HG03159 (cell line): ENCODE results near the gene GZMA.
"Not testable (repeated sequence)": the region's sequence is repeated elsewhere in the genome, so short reads cannot be mapped to it uniquely, and the experiment has no call there.

Source experiments
- ATAC-seq: cut with Tn5 transposase; IDR thresholded peaks from one replicate; pipeline ENCODE4 v1.9.1; 2021; ENCODE audit warnings: mild to moderate bottlenecking, moderate library complexity; ENCODE audit not compliant: unreplicated experiment

The GZMA gene

DNA sequence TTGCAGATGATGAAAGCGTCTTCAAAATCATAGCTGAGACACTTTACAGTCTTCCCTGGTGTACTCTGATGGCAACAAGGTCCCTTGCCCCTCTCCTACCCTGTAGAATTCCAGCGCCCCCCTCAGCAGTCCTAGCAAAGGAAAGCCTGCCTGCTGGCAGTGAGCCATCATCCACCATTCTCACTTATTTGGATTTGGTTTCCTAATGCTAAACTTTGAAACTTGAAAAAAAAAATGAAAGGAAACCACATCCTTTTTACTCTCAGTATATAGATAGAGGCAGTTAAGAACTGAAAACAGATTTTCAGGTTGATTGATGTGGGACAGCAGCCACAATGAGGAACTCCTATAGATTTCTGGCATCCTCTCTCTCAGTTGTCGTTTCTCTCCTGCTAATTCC is at the start of gene GZMA:
GZMA (plus strand) TSS at position 299 of the 400 bp plus-strand sequence; CDS start at position 336, 37 bp downstream.
- ATAC-seq, result no peak

DNA sequence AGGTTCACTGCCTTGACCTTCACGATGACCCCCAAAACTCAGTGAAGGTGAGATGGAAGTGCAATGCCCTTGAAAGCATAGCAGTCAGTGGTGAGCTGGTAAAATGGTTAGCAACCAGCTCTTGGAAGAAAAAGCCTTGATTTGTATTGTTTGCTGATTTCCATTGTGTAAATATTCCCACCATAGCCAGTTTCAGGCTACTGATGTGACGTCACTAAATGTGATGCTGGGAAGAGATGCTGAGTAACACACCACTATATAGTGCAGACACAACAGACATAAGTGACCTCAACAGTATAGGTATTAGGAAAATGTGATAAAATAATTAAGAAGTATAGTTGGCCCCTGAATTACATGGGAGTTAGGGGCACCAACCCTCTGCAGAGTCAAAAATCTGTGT is 47.3 kb upstream of the GZMA start:
- ATAC-seq, result no peak

DNA sequence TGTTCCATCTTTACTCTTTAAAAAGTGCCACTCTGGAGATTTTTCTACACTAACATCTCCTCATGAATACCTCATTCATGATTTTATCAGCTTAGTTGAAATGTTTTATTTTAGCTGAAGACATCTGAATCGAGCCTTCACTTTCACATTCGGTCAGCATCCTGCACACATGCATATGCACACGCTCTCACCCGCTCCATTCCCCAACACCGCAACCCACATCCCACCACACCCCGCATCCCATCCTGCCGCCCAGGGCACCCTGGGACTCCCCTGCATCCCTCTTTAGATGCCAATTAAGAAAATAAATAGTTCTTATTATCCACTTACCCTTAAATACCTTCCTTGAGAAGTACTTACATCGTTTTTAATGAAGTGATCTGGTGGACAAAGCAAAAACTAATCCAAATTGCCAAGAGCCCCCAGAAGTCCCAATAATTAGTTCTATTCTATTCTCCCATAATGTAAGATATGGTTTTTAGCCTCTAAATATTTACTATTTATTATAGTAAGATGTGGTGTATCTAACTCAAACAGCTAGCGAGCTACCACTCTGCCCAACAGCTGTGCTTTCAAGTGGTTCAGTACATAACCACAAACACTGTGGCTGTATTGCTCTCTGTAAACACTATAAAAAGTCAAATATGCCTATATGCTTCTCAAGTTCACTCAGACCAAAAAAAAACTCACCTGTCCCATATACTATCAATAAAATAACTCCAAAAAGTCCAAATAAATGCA is 40.2 kb upstream of the GZMA start:
- no peak for ATAC-seq

DNA sequence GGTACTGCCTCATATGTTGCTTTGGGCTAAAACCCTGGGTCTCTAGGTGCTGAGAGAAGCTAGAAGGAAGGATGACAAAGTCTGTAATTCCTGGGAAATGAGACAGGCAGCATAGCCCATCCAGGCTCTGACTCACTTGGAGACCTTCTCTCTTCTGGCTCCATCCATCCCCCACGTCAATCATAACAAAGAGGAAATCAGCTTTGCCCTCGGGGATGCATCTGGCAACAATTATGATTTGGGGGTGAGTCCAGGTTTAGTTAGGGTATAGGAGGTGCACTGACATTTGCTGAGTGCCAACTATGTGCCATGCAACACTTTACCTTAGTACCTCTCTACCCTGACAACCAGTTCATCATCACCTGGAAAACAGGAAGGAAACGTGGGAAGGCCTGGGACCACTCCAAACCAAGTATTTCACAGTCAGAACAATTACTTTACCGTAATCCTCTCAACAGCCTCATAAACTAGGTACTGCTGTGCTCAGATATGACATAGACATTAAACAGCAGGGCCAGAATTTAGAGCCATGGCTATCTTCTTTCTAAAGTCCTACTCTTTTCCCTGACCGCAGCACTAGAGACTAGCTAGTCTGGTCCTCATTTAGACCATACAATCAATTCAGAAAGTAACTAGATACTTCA is 39.1 kb upstream of the GZMA start:
- no peak for ATAC-seq

DNA sequence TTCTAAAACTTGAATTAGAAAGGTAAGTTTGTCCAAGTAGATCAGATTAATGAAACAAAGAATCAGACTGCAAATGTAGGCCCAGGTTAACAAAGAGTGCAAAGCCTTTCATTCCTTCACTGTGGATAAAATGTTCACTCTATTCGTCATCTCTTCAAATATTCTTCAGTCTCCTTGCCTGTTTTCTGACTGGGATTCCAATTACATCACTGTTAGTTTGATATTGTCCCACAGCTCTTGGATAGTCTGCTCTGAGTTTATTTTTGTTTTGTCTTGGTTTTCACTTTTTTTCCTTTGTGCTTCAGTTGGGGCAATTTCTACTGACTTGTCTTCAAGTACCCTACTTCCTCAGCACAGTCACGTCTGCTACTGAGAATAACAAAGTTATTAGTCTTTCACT is 38.5 kb upstream of the GZMA start:
- no peak for ATAC-seq

DNA sequence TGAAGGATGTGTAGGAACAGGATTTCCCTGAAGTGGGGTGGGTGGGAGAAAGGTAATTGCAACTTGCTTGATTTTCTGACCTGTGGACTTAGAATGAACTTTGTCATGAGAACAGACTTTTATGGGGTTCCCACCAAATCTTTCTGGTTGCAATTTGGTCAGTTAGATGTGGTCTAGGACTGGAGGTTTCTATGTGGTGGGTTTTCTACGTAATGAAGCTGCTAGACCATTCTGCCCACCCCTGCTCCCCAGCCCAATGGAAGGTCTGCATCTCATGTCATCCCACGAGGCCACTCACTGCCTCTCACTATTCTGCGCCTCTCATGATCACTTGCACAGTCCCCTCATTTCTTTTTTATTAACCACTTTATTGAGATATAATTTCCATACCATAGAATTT is 37.9 kb upstream of the GZMA start:
- ATAC-seq, result no peak

DNA sequence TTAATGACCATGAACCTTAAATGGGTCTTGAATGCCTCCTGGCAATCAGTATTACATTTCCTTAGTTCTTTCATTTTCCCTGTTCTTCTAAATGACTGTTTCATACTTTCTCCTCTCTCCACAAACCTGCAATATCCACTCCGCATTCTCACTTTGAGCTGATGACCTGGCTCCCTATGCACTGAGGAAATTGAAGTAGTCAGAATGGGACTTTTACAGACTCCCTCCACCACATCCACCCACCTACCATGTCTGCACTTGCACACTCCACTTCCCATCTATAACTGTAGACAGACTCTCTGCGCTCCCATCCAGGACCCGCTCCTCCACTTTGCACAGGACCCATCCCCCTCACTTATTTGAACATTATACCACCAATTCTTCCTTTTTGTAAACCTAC is 36.2 kb upstream of the GZMA start:
- ATAC-seq, result no peak

DNA sequence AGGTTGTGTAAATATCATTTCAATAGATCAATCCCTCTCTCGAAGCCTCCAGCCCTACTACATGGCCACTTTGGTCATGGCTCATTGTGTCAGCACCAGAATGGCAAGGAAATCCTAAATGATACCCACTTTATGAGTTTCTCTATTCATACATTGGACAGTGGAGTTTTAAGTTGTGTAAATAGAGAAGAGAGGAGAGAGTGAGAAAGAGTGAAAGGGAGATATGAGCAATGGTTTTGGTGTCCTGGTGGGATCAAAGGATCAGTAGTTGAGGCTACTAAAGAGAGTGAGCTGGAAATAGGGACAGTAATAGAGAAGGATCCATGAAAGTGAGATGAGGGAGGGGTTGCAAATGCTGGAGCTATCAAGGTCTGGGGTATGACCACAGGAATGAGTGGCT is 31.5 kb upstream of the GZMA start:
- no peak for ATAC-seq

DNA sequence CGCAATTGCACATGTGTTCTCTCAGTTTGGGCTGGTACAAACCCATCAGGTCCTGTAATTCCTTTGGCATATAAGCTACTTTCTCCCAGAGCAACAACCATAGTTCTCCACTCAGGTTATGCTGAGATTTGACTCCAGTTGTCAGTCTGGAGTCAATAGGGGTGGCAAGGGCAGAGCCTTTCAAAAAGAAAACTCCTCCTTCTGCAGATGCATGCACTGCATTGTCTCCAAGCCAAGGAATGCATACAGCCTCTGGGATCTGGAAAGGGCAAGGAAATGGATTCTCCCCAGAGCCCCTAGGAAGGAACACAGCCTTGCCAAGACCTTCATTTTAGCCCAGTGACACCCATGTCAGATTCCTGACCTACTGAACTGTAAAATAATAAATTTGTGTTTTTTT is 31.0 kb upstream of the GZMA start:
- no peak for ATAC-seq

DNA sequence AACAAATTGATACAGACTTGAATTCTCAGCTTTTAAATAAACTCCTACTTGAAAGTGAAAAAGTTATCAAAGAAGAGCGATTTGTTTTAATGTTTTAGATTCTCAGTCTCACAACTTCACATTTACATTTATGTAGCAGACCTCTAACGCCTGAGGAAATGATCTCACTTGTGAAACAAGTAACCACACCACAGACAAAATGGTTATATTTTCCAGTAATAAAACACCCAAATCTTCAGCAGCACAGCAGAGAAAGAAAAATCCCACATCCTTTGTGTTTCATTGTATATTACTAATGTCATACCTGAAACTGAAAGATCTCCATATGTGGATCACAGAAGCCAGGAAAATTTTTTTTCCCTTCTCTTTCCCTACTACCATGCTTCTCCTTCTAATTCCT is 29.8 kb upstream of the GZMA start:
- no peak for ATAC-seq

DNA sequence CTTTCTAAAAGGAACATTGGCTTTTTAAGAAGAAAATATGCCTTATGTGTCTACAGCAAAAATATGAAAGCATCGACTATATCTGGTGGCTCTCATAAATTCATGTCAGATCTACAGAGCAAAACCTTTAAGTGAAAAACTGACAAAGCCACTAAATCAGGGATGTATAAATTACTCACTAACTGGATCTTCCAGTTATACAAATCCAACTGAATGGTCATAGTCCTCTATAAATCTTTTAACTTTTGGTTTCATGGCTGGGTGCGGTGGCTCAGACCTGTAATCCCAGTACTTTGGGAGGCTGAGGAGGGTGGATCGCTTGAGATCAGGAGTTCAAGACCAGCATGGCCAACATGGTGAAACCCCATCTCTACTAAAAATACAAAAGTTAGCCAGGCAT is 29.2 kb upstream of the GZMA start:
- no peak for ATAC-seq

DNA sequence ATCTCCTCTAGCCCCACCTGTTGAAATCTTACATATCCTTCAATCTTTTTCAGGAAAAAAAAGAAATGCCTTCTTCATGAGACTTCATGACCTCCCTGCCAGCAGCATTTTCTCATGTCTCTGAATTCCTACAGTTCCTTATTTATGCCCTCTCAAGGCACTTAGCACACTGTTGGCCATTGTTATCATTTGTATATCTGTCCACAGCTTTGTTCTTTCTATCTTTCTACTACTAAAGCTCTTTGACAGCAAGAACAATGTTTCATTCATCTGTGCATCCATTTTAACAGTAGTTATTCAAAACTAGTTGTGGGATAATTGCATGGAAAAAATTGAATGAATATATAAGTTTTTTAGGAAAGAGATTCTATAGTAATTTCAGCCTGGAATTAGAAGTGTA is 20.9 kb upstream of the GZMA start:
- ATAC-seq, result no peak

DNA sequence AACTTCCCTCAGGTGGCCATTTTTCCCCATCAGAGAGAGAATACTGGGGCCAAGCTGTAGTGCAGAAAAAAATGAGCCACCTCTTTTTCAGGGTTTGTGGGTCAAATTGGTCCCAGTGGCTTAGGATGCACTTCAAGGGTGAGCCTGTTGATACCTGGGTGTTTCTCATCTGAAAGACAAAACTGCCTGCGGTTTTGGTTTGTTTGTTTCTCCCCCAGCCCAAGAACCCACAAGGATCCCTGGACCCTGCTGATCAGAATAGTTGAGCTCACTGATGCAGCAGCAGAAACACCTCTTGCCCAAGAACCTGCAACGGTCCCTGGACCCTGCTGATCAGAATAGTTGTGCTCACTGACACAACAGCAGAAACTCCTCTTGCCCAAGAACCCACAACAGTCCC is 13.1 kb upstream of the GZMA start:
- not testable (repeated sequence) for ATAC-seq

DNA sequence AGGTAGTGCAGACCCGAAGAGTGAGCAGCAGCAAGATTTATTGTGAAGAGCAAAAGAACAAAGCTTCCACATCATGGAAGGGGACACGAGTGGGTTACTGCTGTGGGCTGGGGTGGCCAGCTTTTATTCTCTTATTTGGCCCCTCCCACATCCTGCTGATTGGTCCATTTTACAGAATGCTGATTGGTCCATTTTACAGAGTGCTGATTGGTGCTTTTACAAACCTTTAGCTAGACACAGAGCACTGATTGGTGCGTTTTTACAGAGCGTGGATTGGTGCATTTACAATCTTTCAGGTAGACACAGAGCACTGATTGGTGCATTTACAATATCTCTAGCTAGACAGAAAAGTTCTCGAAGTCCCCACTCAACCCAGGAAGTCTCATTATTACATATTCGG is 11.4 kb upstream of the GZMA start:
- not testable (repeated sequence) for ATAC-seq

DNA sequence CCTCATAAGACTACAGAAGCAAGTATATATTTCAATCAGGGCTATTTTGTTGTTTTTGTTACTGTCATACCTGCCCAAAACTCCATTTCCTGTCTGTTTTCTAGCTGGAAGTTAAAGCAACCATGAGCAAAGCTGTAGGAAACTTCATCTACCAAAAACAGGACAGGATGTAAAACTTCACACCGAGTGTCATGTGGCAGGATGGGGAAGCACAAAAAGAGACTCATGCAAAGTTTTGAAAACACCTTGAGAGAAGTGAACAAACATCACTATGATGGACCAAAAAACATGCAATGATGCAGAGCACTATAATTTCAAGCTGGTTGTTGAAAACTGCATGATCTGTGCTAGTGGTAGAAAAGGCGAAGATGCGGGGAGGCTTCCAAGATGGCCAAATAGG is 6.3 kb upstream of the GZMA start:
- no peak for ATAC-seq

DNA sequence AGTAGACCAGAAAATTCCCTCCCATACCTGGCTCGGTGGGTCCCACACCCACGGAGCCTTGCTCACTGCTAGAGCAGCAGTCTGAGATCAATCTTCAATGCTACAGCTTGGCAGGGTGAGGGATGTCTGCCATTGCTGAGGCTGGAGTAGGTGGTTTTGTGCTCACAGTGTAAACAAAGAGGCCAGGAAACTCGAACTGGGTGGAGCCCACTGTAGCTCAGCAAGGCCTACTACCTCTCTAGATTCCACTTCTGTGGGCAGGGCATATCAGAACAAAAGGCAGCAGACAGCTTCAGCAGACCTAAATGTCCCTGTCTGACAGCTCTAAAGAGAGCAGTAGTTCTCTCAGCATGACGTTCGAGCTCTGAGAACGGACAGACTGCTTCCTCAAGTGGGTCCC is 5.6 kb upstream of the GZMA start:
- ATAC-seq, result no peak

DNA sequence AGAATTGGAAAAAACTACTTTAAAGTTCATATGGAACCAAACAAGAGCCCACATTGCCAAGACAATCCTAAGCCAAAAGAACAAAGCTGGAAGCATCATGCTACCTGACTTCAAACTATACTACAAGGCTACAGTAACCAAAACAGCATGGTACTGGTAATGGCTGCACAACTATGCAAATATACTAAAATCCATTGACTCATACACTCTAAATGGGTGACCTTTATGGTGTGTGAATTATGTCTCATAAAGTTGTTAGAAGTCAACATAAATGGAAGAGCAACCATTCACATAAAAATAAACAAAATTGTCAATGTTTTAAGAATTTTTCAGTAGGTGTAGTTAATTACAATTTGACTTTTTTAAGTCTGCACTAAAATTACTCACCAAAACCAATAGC is 1.3 kb upstream of the GZMA start:
- ATAC-seq, result not testable (repeated sequence)

DNA sequence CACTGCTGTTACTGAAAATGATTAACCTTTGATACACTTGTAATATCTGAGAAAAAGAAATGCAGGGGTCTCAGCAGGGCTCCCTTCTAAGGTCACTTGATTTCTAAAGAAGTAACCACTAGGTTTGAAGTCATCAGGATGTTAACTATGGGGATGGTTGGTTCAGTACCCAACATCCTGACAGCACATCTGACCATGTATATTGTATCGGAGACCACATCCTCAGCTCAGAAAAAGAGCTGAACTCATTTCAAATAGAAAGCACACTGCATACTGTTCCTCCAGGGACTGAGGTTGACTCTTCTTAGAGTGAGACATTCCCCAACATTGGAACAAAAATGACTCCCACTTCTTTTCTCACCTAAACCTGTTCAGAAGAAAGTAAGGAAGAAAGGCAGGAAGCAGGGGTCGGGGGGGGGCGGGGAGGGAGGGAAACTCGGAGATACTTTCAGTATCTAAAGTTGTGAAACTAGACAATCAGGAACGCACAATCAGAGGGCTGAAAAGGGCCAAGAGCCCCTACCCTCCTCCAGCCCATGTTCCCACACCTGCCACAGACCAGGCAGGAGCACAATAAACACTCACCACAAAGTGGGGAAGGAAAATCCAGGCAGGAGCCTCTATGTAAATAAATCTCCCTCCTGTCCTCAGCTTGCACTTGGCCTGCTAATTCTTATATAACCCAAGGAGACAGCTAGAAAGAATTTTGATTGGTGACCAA is 730 bp upstream of the GZMA start:
- ATAC-seq, result no peak

DNA sequence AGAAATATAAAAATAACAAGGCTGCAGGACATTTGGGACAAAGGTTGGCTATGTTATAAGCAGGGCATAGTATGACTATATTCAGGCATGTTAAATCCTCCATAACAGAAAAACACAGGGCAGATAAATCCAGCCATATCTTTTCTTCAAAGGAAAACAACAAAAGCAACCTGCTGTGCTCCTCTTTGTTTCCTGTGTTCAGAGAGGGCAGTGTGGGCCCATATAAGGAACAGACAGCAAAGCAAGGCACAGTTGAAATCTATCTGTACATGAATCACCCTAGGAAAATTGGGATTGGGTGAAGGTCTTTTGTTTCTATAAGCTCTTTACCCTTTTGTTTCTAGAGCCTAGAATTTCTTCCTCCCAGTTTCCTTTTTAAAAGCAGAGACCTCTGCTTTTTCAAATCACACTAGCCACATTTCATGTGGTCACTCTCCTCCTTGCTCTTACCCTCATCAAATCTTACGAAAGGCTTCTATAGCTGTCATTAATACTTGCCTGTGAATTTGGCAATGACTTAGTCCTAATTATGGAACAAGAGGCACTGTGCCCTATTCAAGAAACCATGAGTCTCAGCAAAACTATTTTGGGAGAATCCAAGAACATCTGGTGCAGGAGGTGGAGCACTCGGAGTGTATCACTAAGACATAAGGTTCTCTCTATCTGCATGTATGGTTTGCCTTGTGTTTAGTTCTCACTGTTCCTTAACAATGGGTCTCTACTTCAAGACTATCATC is 1.8 kb downstream of the GZMA start:
- ATAC-seq, result no peak

DNA sequence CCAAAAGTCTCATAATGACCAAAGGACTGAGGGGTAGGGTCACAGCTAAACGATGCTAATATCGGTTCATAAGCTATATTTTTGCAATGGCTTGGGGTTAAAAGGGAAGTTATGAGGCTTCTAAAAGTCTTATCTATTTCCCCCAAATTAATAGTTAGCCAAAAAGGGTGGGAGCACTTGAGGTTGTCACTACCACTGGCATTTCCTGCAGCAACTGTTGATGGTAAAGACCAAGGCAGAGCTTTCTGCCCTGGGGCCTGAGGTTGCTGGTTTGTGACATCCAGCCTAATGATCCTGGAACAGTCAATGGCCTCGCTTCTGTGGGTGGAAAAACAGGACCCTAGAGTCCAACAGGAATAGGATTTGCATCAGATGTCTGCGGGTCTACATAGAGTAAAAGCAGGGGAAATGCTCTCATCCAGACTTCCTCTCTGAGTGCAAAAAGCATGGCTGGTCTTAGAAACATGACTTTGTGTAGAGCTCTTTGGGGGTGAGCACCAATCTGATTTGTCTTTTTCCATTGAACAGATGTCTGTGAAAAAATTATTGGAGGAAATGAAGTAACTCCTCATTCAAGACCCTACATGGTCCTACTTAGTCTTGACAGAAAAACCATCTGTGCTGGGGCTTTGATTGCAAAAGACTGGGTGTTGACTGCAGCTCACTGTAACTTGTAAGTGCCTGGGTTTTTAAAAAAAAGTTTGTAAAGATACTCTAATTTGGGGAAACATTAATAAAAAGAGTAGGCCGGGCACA is 2.7 kb downstream of the GZMA start:
- ATAC-seq, result no peak

DNA sequence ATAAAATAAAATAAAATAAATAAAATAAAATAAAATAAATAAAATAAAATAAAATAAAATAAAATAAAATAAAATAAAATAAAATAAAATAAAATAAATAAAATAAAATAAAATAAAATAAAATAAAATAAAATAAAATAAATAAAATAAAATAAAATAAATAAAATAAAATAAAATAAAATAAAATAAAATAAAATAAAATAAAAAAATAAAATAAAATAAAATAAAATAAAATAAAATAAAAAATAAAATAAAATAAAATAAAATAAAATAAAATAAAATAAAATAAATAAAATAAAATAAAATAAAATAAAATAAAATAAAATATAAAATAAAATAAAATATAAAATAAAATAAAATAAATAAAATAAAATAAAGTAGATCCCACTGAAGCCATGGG is 3.5 kb downstream of the GZMA start:
- not testable (repeated sequence) for ATAC-seq
